ENCODE measurements around the gene CHL1.
A peak's percentile ranks its signal among the peaks of the same experiment; 100 is the strongest.

CHL1 gene

GRCh38 chr3:217099-217813 is 20.7 kb downstream of the CHL1 start:
- no peak for DNase-seq (ENCODE audit: low spot score)

DNA sequence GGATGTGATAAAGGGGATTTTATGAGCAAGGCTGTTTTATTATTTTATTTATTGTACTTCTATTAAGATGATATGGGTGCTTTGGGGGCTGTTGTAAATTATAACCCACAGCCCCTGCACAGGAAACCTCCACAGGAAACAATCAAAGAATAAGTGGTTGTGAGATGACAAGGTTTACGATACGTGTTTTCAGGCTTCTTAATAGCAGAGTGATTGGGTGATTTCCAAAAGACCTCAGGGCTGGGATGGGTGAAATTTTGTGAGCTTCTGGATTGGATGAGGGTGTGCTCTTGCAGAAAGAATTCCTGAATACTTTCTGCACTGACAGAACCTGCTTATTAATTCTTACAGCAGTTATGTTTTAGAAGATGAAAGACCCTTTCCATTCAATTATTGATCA is 21.4 kb downstream of the CHL1 start:
- DNase-seq (ENCODE audit: low spot score) = no peak

DNA sequence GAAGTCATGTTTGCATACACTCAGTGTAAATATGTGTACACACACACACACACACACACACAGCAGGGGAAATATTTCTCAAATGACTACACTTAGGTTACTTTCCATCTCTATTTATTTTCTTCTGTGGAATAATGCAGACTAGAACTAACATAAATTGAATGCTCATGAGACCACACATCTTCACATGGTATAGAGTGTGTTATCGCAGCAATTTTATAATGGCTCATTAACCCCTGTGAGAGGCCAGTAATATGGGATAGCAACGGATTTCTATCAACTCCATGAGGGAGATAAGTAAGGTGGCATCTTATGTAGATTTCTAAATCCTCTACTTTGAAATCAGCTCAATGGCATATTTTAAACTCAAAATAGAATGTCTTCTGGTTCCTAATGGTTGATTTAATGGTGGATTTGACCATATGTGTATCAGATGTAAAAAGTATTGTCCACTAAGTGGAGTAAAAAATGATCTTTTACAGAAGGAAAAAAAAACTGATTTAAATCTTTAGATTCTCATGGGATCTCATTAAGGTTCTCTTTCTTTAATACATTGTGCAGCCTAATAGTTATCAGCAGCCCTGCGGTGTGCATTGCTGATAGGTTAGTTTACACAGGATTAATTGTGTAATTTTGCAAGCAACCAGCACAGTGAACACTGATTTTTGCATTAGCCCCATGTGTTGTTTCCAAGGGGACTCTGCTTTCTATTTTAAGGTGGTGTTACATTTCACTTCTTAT is 32.0 kb downstream of the CHL1 start:
- no peak for DNase-seq (ENCODE audit: low spot score)

DNA sequence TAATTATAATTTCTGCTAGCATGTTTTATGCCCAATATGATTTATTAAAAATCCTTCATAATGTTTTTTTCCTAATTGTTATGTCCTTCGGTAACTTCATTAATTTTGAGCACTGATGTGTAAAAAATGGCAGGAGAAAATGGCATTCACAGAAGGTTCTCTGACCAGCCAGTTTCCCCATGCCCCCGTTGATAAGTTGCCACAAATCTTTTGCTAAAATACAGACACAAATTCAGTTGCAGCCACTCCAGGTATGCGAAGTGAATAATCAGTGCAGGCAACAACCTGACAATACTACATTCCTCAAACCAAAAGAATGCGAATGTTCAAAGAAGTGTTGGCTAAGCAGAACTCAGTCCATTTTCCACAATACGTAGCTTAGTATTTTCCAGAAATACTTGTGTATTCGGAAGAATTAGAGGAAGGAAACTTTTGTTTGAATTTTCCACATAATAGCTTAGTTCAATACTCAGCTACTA is 32.7 kb downstream of the CHL1 start:
- no peak for DNase-seq (ENCODE audit: low spot score)

GRCh38 chr3:236881-237280 is 40.3 kb downstream of the CHL1 start:
- no peak for DNase-seq (ENCODE audit: low spot score)

DNA sequence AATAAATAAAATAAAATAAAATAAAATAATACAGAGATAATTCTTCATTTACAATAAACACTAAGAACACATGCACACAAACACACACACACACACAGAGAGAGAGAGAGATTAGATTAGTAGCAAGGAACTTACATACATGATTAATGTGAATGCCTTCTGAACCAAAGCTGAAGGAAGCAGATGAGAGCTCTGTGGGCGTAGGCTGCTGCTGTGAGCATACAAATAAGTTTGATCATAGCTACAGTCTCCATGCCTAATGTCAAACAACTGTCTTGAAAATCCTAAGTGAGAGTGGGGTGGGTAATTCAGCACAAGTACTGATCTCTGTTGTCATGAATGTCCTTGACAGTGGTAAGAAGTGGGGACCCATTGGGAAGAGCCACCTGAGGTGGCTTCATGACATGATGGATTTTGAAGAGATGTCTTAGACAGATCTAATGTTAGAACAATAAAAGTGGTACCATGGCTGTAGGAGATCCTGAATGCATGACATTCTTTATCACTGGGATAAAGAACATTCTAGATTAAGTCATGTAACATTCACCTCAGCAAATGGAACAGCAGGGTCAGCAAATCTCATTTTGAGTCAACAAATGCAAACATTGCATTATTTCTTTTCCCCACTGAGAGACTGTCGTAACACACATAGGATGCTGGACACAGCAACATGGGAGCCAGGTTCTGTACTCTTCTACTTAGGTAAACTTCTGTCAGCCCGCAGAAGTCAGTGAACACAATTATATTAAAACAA is 46.2 kb downstream of the CHL1 start:
- DNase-seq (ENCODE audit: low spot score) = no peak

GRCh38 chr3:243356-243725 is 46.8 kb downstream of the CHL1 start:
- DNase-seq (ENCODE audit: low spot score) = no peak

DNA sequence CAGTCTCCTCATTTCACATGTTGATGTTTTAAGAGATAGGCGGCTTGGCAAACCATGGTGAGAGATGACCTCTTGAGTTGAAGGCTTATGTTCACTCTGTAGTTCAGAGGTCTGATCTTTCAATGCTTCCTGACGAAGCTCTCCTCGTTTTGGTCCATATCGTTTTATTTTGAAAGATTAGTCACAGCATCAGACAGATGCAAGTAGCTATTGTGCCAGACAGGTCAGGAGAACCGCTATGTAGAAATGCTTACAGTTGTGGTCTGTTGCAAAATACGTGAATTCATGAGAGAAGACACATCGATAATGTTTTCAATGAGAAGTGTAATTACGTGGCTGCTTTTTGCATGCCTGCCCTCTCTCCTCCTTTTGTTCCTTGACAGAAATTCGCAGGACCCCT is 47.5 kb downstream of the CHL1 start:
- no peak for DNase-seq (ENCODE audit: low spot score)

GRCh38 chr3:247916-248315 is 51.4 kb downstream of the CHL1 start:
- no peak for DNase-seq (ENCODE audit: low spot score)

- DNase-seq (ENCODE audit: low spot score) = no peak
These were observed 52.4 kb downstream of the CHL1 start for GRCh38 chr3:248864-249520.

DNA sequence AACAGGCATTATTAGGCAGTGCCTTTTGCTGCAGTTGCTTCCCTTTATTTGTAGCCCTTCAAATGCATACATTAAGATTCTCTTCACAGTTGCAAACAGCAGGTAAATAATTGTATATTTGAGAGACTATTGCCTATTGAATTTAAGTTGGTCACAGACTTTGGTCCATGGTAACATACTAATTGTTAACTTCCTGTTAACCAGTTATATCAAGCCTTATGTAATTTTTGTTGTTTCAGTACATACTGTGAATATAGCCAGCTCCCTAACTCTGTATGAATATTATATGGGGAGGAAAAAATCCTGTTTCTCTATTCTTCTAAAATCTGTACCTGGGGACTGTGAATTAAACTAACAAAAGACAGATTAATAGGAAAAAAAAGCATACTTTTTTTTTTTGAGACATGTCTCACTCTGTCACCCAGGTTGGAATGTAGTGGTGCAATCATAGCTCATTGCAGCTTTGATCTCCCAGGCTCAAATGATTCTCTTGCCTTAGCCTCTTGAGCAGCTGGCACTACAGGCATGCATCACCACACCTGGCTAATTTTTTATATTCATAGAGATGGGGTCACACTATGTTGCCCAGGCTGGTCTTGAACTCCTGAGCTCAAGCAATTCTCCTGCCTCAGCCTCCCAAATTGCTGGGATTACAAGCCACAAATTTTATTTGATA is 53.2 kb downstream of the CHL1 start:
- DNase-seq (ENCODE audit: low spot score) = no peak

DNA sequence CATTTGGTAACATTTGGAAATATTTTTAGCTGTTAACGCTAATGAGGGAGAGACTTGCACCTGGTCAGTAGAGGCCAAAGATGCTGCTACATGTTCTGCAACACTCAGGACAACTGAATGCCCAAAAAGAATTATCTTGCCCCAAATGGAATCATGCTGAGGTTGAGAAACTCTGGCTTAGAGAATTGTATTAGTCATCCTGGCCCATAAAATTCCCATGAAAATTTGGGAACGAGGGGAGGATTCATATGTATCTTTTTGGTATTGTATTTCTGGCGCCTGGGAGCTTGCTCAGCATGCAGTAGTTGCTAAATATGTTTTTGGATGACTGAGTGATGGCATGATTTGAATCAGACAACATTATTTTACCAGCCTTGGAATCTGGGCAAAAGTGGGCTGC is 59.9 kb downstream of the CHL1 start:
- DNase-seq (ENCODE audit: low spot score) = no peak

DNA sequence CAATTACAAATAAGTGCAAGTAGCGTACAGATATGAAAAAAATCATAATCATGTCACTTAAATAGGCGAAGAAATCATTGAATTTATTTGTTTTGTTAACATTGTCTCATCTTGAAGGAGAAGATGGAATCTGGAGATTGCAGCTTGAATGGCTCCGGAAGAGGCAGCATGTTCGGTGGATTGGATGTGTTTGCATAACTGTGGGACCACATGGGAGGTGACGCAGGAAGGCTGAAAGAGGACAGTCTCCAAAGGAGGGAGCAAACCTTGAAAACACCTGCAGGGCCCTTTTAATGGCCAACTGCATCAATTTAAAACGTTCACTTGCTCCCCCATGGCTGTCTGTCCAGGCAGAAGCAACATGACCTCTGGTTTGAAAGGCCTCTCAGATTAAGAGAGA is 61.3 kb downstream of the CHL1 start:
- DNase-seq (ENCODE audit: low spot score) = no peak

- no peak for DNase-seq (ENCODE audit: low spot score)
These were observed 64.3 kb downstream of the CHL1 start for GRCh38 chr3:260898-261297.

DNA sequence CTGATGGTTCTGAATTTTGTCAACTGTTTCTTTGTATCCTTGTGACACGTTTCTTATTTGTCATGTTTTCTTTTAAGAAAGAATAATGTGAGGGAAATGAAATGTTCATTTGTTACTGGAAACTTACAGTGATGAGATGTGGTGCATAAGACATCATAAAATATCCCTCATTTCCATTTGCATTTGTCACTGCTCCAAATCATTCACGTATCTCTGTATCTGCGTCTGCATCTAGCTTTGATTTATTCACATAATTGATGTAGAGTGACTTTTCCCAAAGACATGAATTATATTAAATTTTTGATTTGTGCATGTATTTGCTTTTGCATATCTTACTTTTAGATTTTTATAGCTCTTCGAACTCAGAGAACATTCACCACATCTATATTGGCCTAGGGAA is 66.8 kb downstream of the CHL1 start:
- no peak for DNase-seq (ENCODE audit: low spot score)

- DNase-seq (ENCODE audit: low spot score) = peak; percentile 55
These were observed 68.0 kb downstream of the CHL1 start for GRCh38 chr3:264394-265156.

- no peak for DNase-seq (ENCODE audit: low spot score)
These were observed 70.5 kb downstream of the CHL1 start for GRCh38 chr3:267101-267500.

- no peak for DNase-seq (ENCODE audit: low spot score)
These were observed 74.1 kb downstream of the CHL1 start for GRCh38 chr3:270688-271087.

DNA sequence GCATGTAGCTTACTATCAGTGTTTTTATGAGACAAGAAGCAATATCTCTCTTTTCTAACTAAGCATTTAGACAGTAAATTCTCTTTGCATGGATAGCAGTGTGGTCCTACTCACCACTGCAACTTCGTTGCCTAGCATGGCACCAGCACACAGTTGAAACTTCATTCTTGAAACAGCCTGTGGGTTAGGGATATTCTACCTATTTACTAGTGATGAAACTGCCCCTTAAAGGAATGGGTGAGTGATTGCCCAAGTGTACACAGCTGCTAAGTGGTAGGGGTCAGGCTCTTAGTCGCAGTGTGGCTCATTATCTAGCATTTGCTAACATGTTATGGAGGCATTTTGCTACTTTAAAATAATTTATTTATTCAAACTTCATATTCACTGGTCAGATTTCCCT is 78.4 kb downstream of the CHL1 start:
- no peak for DNase-seq (ENCODE audit: low spot score)

DNA sequence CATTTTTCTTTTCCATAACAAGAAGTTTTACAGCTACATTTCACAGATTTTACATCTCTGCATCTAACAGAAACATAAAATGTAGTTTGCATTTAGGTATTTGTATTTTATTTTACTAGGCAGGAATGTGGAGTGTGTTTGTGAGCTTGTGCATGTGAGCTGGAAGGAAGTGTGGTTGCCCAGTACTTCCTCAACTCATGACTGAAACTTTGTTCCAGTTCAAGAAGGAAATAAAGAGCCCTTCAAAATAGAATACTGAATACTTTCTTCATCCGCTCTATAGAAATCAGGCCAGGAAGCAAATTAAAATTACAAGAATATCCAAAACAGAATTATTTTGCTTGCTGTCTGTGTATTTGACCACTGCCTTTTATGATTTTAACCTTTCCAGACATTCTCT is 81.3 kb downstream of the CHL1 start:
- DNase-seq (ENCODE audit: low spot score) = no peak
